Adipose tissue (tissue), 3 donors: ENCODE measurements around the gene SRRM4. TPM values are rescaled to one million over a fixed set of nuclear protein-coding genes. Genes with fewer than 3 reads are reported as not detected.

ENCODE experiments used
- H3K27ac ChIP-seq: one replicate; pipeline ENCODE4 v1.5.1; 2013; ENCODE audit warnings: low read depth, low read length
- WGBS, 3 donors: extraction: QIAGEN DNeasy Blood & Tissue Kit; methylation state at CpG; one replicate each; pipeline ENCODE4 v1.1.7; 2013; 5-methylcytosine and 5-hydroxymethylcytosine counted together
- polyA plus RNA-seq, 3 donors: library from polyadenylated mRNA; stranded (reverse); fragments of 200-250 nt; gene quantifications; one replicate each; pipeline ENCODE4 v1.2.3, GENCODE V29; 2013
- donor health status: healthy with polysubstance abuse.
- donor health status: Bipolar disorder and iron deficiency.
- donor health status: healthy.

SRRM4 gene, protein sequence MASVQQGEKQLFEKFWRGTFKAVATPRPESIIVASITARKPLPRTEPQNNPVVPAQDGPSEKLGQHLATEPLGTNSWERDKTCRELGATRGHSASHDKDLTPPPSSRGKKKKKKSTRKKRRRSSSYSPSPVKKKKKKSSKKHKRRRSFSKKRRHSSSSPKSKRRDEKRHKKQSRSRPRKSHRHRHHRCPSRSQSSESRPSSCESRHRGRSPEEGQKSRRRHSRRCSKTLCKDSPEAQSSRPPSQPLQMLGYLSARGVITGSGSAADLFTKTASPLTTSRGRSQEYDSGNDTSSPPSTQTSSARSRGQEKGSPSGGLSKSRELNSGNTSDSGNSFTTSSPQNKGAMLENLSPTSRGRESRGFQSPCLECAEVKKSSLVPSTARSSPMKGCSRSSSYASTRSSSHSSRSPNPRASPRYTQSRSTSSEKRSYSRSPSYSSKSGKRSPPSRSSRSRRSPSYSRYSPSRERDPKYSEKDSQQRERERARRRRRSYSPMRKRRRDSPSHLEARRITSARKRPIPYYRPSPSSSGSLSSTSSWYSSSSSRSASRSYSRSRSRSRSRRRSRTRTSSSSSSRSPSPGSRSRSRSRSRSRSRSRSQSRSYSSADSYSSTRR
- polyA plus RNA-seq, result under 1 TPM in 1 of 3 donors, not detected in 2; under 0.01 TPM

DNA sequence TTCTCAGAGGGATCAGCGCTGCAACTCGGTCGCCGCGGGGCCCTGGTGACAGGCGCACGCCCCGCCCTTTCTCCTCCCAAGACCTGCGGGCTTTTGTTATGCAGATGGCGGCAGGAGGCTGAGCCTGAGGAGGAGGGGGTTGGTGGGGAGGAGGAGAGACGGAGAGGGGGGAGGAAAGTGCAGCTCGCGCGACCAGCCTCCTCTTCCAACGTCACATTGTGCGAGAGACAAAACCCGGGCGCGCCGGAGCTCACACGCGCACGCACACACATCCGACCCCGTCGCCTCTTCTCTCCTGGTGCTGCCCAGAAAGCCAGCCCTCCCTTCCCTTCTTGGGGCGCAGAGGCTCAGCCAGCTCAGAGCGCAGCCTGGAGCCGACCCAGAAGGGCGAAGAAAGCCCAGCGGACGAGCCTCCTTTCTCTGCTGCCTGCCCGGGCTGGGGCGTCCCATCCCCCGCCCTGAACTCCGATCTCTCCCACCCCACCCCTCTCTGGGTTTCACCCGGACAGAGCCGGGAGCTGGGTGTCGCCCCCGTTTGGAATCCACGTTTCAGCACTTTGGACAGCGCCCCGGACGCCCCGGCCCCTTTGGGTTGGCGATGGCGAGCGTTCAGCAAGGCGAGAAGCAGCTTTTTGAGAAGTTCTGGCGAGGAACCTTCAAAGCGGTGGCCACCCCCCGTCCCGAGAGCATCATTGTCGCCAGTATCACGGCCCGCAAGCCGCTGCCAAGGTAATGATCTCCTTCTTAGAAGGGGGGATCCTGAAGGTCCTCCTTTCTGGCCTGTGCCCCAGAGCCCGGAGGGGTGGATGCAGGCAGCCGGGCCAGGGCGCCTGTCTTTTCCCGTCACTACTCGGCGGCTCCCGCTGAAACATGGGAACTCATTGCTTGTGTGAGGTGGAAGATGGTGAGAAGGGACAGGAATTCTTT, at the start of gene SRRM4:
Gene SRRM4, plus strand, starts transcription at position 257 of the 927 bp plus-strand sequence. Its CDS starts 342 bp downstream, at position 599.
- WGBS, 3 donors, result 1 to 3% (median 2%) methylated on average over 56 to 64 of the region's 64 CpGs
- no peak within 1 kb of the TSS for H3K27ac ChIP-seq

DNA sequence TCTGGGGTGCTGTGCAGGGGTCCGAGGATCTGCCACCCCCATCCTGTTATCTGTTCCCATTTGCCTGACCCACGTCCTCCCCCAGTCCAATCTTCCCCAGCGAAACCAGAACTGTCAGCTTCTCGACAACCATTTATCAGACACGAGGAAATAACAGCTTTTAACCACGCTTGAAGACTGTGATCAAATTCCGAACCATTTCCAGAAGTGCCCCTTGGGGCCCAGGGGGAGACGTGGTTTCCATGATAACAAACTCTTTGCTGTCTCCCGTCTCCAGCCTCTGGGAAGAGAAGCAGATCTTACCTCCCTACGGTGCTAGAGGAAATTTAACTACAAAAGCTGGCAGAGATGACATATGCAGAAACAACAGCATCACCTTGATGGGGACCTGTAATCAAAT, 35.1 kb upstream of the SRRM4 start:
- WGBS, 3 donors, result 50 to 51% (median 51%) methylated on average over 10 of the region's 10 CpGs
- H3K27ac ChIP-seq, result no peak overlapping the region

DNA sequence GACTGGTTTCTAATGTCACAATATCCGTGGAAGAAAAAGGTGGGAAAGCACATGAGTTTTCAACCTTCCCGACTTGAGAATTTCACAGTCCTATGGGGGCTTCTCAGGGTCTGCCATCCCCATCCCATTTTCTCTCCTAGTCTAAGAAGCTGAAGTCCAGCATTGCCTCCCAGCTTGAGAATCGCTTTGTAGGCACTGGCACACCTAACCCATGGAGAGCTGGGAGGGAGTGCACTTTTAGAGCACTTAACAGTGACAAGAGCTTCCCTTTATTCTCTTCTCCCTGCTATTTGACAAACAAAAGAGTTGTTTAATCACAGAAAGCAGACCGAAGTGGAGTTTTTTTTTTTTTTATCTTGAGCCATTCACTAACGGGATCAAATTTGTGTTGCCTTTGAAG, 22.8 kb upstream of the SRRM4 start:
- 39 to 58% (median 53%) methylated on average over 5 of the region's 5 CpGs for WGBS, 3 donors
- no peak overlapping the region for H3K27ac ChIP-seq

DNA sequence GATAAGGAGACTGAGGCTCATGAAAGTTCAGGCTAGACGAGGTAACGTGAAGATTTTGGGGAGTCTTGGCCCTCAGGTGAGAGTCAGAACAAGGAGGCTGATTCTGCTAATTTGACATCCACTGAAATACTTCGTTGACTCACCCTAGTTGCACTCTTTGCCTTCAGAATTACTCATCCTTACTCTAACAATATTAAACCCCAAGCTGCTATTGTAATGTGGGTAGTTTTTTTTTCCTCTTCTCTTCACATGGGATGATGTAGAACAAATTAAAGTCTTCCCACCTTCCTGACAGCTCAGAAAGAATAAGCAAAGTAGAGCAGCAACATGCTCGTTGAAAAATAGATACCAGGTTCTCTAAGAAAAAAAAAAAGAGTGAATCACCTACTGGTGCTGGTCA, 22.0 kb upstream of the SRRM4 start:
- WGBS, 3 donors, result 56 to 61% (median 60%) methylated on average over 4 of the region's 4 CpGs
- H3K27ac ChIP-seq, result no peak overlapping the region

DNA sequence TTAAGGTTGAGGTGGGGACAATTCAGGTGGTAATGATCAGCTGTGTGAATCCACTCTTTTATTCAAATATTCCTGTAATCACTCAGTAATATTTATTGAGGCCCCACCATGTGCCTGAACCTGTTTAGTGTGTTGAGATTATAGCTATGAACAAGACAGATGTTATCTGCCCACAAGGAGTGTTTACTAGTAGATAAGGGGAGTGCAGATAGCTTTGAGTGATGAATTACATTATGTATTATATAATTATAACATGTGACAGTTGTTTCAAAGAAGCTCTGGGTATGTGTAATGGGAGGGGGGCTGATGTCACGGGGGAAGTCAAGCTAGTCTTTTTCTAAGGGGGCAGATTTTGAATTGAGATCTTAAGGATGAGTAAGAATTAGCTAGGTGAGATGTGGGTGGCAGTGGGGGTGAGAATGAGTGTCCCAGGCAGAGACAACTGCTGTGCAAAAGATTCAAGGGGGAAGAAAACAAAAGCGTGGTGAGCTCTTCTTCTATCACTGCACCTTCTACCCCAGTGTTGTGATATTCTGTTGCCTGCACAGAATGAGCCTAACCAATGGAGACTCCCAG, 21.3 kb upstream of the SRRM4 start:
- no peak overlapping the region for H3K27ac ChIP-seq
- 49 to 70% (median 58%) methylated on average over 2 of the region's 2 CpGs for WGBS, 3 donors

DNA sequence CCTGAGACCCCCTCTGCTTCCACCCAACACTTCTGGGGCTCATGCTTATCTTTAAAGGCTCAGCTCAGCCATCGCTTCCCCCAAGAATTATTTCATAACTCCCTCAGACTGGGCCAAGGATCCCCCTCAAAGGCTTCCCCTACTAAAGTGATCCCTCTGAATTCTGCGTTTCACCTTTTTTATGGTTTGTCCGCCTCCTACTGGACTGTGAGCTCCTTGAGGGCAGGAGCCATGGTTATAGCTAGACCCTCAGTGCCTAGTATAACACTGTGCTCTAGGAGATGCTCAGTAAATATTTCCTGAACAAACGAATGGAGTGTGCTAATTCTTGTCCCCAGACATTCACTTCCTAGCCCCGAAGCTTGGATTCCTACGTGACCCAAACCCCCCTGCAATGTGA, 20.5 kb upstream of the SRRM4 start:
- WGBS, 3 donors, result 61 to 80% (median 79%) methylated on average over 6 of the region's 6 CpGs
- H3K27ac ChIP-seq, result no peak overlapping the region

DNA sequence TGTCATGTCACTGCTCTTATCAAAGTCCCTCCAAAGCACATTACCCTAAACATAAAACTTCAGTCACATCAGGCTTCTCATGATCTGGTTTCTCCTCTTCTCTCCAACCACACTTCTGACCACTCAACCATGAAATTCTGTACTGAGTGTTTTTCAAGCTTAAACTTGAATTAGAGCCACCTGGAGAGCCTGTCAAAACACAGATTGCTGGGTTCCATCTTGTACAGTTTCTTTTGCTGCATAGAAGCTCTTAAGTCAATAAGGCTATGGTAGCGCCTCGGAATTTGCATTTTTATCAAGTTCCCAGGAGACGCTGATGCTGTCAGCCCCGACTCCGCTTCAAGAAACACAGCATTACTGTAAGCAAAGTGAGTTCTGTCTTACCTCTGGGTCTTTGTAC, 16.4 kb upstream of the SRRM4 start:
- H3K27ac ChIP-seq, result no peak overlapping the region
- 69 to 82% (median 81%) methylated on average over 5 of the region's 5 CpGs for WGBS, 3 donors

DNA sequence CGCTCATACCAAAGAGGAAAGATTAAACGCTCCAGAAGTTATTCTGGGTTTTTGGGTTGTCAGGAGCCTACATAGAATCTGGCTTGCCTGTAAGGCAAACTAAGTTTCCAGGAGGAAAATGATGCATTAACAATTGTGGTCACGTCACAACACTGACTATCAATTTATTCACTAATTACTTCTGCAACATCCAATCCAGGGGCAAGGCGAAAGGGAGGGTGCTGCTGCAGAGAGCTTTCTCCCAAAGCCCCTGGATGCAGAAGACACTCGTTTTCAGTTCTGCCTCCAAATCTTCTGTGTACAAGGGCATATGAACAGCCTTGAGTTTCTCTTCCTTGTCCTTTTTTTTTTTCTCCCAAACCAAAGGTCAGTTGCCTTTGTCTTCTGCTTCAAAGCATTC, 10.5 kb upstream of the SRRM4 start:
- WGBS, 3 donors, result 57 to 66% (median 62%) methylated on average over 5 of the region's 5 CpGs
- H3K27ac ChIP-seq, result no peak overlapping the region

DNA sequence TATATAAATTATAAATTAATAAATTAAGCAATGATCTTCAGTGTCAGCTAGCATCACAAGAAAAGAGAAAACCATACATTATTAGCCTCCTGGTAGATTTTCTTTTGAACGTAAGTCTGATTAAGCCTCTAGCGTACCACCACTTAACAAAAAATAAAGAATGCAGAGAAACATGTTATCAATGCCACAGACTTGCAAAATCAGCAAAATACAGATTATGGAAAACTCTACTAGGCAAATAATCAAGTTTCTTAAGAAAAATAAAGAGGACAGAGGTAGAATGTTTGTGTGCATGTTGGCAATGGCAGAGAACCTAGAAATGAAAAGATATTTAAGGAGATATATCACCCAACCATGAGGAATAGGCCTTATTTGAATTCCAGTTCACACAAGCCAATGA, 8.4 kb upstream of the SRRM4 start:
- WGBS, 3 donors, result 77 to 87% (median 79%) methylated on average over 2 of the region's 2 CpGs
- no peak overlapping the region for H3K27ac ChIP-seq

DNA sequence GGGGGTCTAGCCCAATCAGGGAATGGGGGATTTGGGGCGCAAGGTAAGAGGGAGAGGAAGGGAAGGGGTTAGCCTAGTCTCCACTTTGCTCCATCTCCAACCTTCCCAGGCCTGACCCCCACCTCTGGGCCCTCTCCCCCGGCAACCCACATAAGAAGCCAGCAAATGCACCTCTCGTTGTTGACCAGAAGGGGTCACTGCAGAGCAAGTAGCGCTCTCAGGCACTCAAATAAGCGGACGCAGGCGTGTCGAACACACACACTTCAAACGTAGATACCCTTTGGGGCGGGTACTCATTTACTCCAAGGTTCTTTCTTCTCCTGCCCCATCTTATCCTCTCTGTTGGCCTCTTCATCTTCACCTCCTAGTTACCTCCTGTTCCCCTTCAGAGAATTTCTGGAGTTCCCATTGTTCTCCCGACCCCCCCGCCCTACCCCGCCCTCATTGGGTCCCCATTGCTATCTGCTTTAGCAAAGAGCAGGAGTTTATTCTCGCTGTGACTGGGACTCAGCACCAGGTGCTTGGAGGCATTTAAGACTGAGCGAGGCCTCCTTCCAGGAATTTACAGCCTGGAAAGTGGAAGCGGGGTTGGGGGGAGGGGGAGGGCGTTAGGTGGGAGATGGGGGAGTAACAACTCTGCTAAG, 1.5 kb upstream of the SRRM4 start:
- no peak overlapping the region for H3K27ac ChIP-seq
- WGBS, 3 donors, result 1 to 3% (median 2%) methylated on average over 17 of the region's 17 CpGs

DNA sequence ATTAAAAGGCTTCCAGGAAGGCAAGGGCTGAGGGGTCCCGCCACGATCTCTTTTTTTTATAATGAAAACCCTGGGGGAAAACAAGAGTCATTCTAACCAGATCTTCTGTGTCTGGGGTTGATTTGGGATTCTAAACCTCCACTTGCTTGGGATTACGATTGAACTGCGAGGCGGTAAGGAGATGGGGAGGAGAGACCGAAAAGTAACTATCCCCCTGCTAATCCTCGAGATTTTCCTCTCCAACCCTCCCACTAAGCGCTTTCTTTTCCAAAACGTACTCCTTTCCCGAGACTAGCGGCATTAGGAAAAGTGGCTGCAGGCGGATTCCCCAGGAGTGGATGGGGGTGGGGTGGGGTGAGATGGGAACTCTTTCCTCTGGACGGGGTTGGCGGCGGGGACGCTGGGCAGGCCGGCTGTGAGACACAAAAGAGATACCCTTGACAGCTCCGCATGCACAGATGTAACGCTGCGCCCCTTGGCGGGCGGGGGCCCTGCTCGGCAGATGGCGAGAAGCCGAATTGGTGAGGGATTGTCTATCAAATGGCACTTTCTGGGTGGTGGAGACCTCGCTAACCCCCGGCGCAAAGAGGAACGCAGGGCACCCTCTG, 830 bp upstream of the SRRM4 start:
- 3 to 4% (median 3%) methylated on average over 29 of the region's 29 CpGs for WGBS, 3 donors
- H3K27ac ChIP-seq, result no peak overlapping the region

DNA sequence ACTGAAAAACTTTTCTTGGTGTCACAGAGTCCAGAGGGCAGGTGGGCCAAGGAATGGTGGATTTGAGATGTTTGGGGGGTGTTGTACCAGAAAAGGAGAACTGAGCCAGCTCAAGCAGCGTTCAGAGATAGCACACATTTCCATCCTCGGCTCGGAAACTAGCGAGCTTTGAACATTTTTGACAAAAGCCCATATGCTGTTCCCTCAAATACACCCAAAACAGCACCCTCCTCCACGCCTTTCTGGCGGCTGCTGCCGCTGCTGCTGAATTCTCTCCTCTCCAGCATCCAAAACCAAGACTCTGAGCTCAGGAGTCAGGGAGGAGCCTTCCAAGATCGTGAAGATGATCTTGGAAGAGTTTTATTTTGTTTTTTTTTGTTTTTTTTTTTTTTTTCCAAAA, 961 bp downstream of the SRRM4 start:
- H3K27ac ChIP-seq, result no peak overlapping the region
- WGBS, 3 donors, result 11 to 16% (median 12%) methylated on average over 8 of the region's 8 CpGs

DNA sequence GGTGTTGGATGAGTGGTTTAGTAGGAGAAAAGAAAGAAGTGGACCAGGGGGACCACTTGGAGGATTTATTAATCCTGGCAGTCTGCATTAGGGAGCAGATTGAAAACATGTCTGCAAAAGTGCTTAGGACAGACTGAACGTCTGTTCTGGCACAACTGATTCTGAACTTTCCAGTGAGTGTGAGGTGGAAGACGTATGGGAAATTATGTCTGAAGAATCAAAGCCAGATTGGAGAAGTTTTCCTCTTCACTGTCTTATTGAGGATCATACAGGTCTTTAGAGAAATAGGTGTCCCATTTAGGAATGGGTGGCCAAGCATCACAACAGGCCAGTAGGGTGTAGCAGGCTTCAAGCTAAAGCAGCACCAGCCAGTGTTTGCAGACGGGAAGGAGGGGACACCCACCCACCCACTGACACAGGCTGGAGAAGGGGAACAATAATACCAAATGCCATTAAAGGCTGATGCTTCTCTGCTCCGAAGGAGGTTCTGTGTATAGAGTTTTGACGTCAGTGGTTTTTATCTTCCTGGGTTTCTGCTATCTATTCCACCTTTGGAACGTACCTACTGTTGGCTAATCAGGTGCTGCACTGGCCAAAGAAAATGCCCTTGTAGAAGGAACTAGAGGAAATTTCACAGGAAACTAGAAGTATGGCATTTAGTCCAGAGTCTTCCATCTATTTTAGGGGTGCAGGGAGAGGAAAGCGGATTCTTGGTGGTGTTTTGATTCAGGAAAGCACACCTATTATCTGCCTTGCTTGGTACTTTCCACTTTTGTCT, 1.8 kb downstream of the SRRM4 start:
- WGBS, 3 donors, result 39 to 57% (median 50%) methylated on average over 7 of the region's 7 CpGs
- no peak overlapping the region for H3K27ac ChIP-seq

DNA sequence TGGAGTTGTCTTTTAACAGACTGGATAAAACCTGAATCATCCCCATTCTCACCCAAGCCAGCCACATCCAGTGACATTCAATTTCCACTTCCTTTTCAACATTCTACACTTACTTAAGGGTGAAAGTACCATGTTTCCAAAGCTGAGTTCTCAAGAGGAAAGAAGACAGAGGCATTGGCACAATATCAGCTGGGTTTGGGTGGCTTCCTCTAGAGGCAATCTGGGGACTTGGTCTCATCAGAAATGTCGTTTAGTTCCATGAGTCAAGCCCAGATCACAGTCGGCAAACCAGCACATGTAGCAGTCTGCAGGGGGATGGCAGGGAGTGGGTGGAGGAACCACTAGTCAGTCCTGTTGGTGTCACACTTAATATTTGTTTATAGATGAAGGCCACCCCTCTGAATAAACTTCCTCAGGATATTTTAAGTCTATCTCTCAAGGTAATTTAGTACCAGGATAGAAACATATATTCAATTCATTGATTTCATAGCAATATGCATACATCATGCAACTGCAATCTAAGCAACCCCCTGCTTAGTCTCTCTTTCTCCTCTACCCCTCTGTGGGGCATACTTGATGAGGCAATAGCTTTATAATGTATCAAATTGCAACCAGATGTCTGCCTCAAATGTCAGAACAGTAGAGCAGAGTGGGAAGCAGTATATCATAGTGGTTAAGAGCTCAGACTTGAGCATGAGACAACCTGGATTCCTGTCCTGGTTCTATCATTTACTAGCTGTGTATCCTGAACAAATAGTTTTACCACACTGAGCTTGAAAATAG, 3.0 kb downstream of the SRRM4 start:
- H3K27ac ChIP-seq, result no peak overlapping the region
- WGBS, 3 donors, result 35 to 49% (median 49%) methylated on average over 2 of the region's 2 CpGs

DNA sequence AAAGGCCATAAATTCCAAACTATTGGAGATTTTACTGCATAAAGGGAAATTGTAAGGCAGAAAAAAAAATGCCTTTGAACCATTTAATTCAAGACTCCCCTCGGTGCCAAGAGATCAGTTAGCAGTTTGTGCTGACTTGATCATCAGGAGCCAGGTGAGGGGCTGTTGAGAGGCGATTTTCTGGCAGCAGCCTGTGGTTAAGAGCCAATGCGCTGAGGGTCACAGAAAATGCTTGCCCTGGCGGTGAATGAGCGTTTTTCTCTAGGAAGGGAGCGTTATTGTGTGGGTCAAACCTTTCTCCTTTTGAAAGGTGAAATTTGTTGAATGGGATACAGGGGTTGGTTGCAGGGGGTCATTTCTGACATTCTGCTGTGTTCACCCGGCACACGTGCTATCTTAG, 4.7 kb downstream of the SRRM4 start:
- H3K27ac ChIP-seq, result no peak overlapping the region
- WGBS, 3 donors, result 33 to 40% (median 35%) methylated on average over 8 of the region's 8 CpGs

DNA sequence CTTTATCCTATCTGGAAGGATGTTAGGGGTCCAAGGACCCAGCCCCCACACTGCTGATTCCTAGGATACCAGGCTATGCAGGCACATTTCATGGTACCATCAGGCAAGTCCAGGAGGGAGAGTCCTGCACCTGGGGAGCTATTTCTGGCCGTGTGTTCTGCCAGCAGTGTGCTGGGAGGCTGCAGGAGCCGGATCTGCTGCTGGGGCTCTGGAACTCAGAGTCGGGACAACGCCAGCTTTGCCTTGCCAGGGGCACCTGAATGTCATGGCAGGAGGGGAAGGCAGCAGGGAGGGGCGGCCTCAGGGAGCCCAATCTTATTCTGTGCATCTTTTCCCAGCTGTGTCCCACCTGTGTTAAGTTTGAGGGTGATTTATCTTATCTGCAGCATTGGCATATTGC, 17.8 kb downstream of the SRRM4 start:
- 50 to 61% (median 58%) methylated on average over 5 of the region's 5 CpGs for WGBS, 3 donors
- H3K27ac ChIP-seq, result no peak overlapping the region
